Measurements from ENCODE around the gene CRIP3. TPM values are rescaled to one million over a fixed set of nuclear protein-coding genes. Genes with fewer than 3 reads are reported as not detected.

CRIP3 gene
- total and polyA plus RNA-seq, 2 of the 4 experiments (the other 2 are of a cell fraction), result not detected

DNA sequence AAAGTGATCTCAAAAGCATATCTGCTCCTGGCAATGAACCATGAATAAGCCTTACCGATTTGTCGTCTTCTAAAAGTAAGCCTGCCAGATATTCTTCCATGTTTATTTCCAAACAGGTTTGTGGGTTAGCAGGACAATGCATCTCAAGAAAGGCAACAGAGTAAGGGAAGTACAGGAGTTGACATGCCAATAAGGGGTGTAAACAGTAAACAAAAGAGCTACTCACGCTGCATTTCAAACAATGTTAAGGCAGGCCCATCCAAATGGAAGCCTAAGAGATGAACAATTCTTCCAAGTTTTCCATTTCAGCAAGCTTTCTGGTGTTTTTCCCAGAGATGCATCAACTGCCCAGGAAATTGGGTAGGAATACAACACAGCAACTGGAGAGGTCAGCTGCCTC is 27.8 kb upstream of the CRIP3 start:
- no peak overlapping the region for H2BK120ac ChIP-seq (ENCODE audit: low read depth, low read length)
- no peaks in the 10 kb centered on the region for H3K9me1 ChIP-seq (ENCODE audit: insufficient read depth, low read length)
- 90% methylated on average over 2 of the region's 3 CpGs; no CpG with 5 or more reads in 1 of the 2 experiments for WGBS, 2 experiments (ENCODE audit: extremely low coverage in 2 of 2, insufficient read length in 1 of 2)
- no peak overlapping the region for H3K18ac ChIP-seq (ENCODE audit: low read depth, low read length)
- H3K23ac ChIP-seq (ENCODE audit: low read depth, low read length), result no peak overlapping the region
- DNase-seq (no peak), ATAC-seq (ENCODE audit: low read depth) (no peak)
- no peak overlapping the region for H3K56ac ChIP-seq (ENCODE audit: extremely low read depth, insufficient read depth, low read length)
- H3K4me3 ChIP-seq (ENCODE audit: insufficient read depth, low read depth, low read length), result no peak overlapping the region
- H4K91ac ChIP-seq (ENCODE audit: insufficient read depth, low read depth, low read length), result no peak overlapping the region
- H2BK5ac ChIP-seq (ENCODE audit: low read depth, low read length, poor library complexity, severe bottlenecking), result no peak overlapping the region
- no peaks in the 10 kb centered on the region for H3K27me3 ChIP-seq (ENCODE audit: control insufficient read depth, insufficient read depth, low read length)
- no peaks in the 10 kb centered on the region for H3K79me1 ChIP-seq (ENCODE audit: low read depth in 1 of 2, low read length in 2 of 2)
- H3K4ac ChIP-seq (ENCODE audit: low read depth, low read length), result no peak overlapping the region
- H3K9ac ChIP-seq (ENCODE audit: low read depth, low read length), result no peak overlapping the region
- CTCF ChIA-PET, result no interaction called here
- H2BK15ac ChIP-seq (ENCODE audit: low read depth, low read length), result no peak overlapping the region
- POLR2A ChIA-PET (ENCODE audit: unreplicated experiment), result no interaction called here
- dilution Hi-C loops (cut with HindIII; ENCODE audit: low sequenced_read_pairs, unreplicated experiment), result no loop called here
- no peak for TF ChIP-seq MAZ (IDR thresholded peaks at IDR 0.05; ENCODE audit: borderline replicate concordance, low read depth, low read length)
- no peak for TF ChIP-seq BHLHE40 (IDR thresholded peaks at IDR 0.05; ENCODE audit: low read depth, low read length)
- no peak for TF ChIP-seq MAFK (IDR thresholded peaks at IDR 0.05; ENCODE audit: low read depth, low read length)
- TF ChIP-seq, protein P1, sequence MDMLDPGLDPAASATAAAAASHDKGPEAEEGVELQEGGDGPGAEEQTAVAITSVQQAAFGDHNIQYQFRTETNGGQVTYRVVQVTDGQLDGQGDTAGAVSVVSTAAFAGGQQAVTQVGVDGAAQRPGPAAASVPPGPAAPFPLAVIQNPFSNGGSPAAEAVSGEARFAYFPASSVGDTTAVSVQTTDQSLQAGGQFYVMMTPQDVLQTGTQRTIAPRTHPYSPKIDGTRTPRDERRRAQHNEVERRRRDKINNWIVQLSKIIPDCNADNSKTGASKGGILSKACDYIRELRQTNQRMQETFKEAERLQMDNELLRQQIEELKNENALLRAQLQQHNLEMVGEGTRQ (IDR thresholded peaks at IDR 0.05; ENCODE audit: low read depth, low read length), result no peak
- TF ChIP-seq SMC3 (IDR thresholded peaks at IDR 0.05; ENCODE audit: low read depth, low read length), result no peak
- no peak for TF ChIP-seq RAD21 (IDR thresholded peaks at IDR 0.05; ENCODE audit: low read length)
- TF ChIP-seq CEBPB (IDR thresholded peaks at IDR 0.05; ENCODE audit: low read depth, low read length), result no peak
- no peak for TF ChIP-seq POLR2A (IDR thresholded peaks at IDR 0.05; ENCODE audit: low read depth, low read length)
- TF ChIP-seq, protein P2, sequence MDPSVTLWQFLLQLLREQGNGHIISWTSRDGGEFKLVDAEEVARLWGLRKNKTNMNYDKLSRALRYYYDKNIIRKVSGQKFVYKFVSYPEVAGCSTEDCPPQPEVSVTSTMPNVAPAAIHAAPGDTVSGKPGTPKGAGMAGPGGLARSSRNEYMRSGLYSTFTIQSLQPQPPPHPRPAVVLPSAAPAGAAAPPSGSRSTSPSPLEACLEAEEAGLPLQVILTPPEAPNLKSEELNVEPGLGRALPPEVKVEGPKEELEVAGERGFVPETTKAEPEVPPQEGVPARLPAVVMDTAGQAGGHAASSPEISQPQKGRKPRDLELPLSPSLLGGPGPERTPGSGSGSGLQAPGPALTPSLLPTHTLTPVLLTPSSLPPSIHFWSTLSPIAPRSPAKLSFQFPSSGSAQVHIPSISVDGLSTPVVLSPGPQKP (IDR thresholded peaks at IDR 0.05; ENCODE audit: borderline replicate concordance, low read depth, low read length), result no peak
- TF ChIP-seq CHD1 (IDR thresholded peaks at IDR 0.05; ENCODE audit: low read depth, low read length), result no peak
- TF ChIP-seq MXI1 (IDR thresholded peaks at IDR 0.05; ENCODE audit: borderline replicate concordance, low read depth, low read length), result no peak
- TF ChIP-seq RFX5 (IDR thresholded peaks at IDR 0.05; ENCODE audit: low read depth, low read length), result no peak
- TF ChIP-seq FOS (IDR thresholded peaks at IDR 0.05; ENCODE audit: low read depth, low read length), result no peak
- no peak for TF ChIP-seq NFE2L2 (IDR thresholded peaks at IDR 0.05; ENCODE audit: low read depth, low read length)
- no peak for TF ChIP-seq RCOR1 (IDR thresholded peaks at IDR 0.05; ENCODE audit: insufficient replicate concordance, low read length)
- TF ChIP-seq, protein P3, sequence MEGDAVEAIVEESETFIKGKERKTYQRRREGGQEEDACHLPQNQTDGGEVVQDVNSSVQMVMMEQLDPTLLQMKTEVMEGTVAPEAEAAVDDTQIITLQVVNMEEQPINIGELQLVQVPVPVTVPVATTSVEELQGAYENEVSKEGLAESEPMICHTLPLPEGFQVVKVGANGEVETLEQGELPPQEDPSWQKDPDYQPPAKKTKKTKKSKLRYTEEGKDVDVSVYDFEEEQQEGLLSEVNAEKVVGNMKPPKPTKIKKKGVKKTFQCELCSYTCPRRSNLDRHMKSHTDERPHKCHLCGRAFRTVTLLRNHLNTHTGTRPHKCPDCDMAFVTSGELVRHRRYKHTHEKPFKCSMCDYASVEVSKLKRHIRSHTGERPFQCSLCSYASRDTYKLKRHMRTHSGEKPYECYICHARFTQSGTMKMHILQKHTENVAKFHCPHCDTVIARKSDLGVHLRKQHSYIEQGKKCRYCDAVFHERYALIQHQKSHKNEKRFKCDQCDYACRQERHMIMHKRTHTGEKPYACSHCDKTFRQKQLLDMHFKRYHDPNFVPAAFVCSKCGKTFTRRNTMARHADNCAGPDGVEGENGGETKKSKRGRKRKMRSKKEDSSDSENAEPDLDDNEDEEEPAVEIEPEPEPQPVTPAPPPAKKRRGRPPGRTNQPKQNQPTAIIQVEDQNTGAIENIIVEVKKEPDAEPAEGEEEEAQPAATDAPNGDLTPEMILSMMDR (conservative IDR thresholded peaks at IDR 0.05; ENCODE audit: low read depth, low read length), result no peak
- H4K8ac ChIP-seq (ENCODE audit: low read depth in 2 of 2, low read length in 2 of 2), result no peak overlapping the region
- no peak overlapping the region for H3K14ac ChIP-seq (replicated peaks; ENCODE audit: low read depth, low read length)
- BruUV-seq (replicated peaks), result no TSS peak
- no peak overlapping the region for H2AK5ac ChIP-seq (ENCODE audit: low read depth, low read length)
- no peaks in the 10 kb centered on the region for H3K9me3 ChIP-seq (ENCODE audit: control insufficient read depth, insufficient read depth, low read length)
- no peak overlapping the region for H2BK20ac ChIP-seq (ENCODE audit: low read depth, low read length)
- H2AFZ ChIP-seq (replicated peaks; ENCODE audit: low read length, poor library complexity), result no peak overlapping the region
- no peak overlapping the region for H2AK9ac ChIP-seq (replicated peaks; ENCODE audit: low read depth, low read length, poor library complexity)
- intact Hi-C loops (cut with micrococcal nuclease), result loop anchor here (10.0 kb wide), 1 partner anchor 432 kb away; no protein-coding TSS in a partner anchor
- in situ Hi-C loops (cut with MboI; ENCODE audit: low sequenced_read_pairs), result no loop called here
- H3K4me2 ChIP-seq (ENCODE audit: low read depth, low read length), result no peak overlapping the region
- H4K20me1 ChIP-seq (ENCODE audit: insufficient read depth, low read length), result no peaks in the 10 kb centered on the region
- peaks cover 27% of the 10 kb centered on the region for H3K36me3 ChIP-seq (ENCODE audit: control insufficient read depth, insufficient read depth, low read length)
- H3K4me1 ChIP-seq (ENCODE audit: control insufficient read depth, insufficient read depth, low read length), result no peaks in the 10 kb centered on the region
- no peak overlapping the region for H3K27ac ChIP-seq (ENCODE audit: insufficient read depth, low read length)
- H4K5ac ChIP-seq (ENCODE audit: low read depth, low read length), result no peak overlapping the region

Measured in IMR-90 (cell line).